ENCODE results near the gene CASTOR1.

The CASTOR1 gene

GRCh38 chr22:30324014-30324730 lies 34.9 kb upstream of the CASTOR1 start:
- Histone ChIP-seq H3F3A (ENCODE audit: insufficient read depth, low read length) (no peaks in the 10 kb centered on the region), H3K27ac (ENCODE audit: low read depth, low read length, poor library complexity, severe bottlenecking) (no peak overlapping the region), H3K4me3 (ENCODE audit: low read depth, low read length, poor library complexity, severe bottlenecking) (no peak overlapping the region), H3K4me1 (ENCODE audit: insufficient read depth, low read length, severe bottlenecking) (peaks cover 29% of the 10 kb centered on the region), H2AFZ (ENCODE audit: low read length) (no peak overlapping the region), H3K9ac (ENCODE audit: low read length) (no peak overlapping the region; the same call in 1 of the 2 replicates), H3K9me3 (ENCODE audit: low read length) (no peaks in the 10 kb centered on the region), H3K27me3 (ENCODE audit: insufficient read depth, low read length) (no peaks in the 10 kb centered on the region), H3K79me2 (ENCODE audit: insufficient read depth, low read length) (no peaks in the 10 kb centered on the region), H3K36me3 (ENCODE audit: insufficient read depth, low read length) (peaks cover 10% of the 10 kb centered on the region; the same call in 1 of the 2 replicates), H3K4me2 (ENCODE audit: low read length) (peak overlapping the region; percentile 95; the same call in 1 of the 2 replicates), H4K20me1 (ENCODE audit: insufficient read depth, low read length) (no peaks in the 10 kb centered on the region), H3K9me2 (ENCODE audit: low read depth, low read length) (no peaks in the 10 kb centered on the region)
- TF ChIP-seq CTCF (IDR thresholded peaks at IDR 0.05; ENCODE audit: low read length) (no peak), EZH2 (IDR thresholded peaks at IDR 0.05; ENCODE audit: borderline replicate concordance, low read length) (no peak)

GRCh38 chr22:30323246-30323645 lies 33.9 kb upstream of the CASTOR1 start:
- H3K36me3 ChIP-seq (ENCODE audit: insufficient read depth, low read length): peaks cover 4% of the 10 kb centered on the region; the same call in 1 of the 2 replicates
- no peak overlapping the region for H3K9ac ChIP-seq (ENCODE audit: low read length)
- no peak overlapping the region for H2AFZ ChIP-seq (ENCODE audit: low read length)
- H3F3A ChIP-seq (ENCODE audit: insufficient read depth, low read length): no peaks in the 10 kb centered on the region
- H3K9me3 ChIP-seq (ENCODE audit: low read length): no peaks in the 10 kb centered on the region
- no peak overlapping the region for H3K4me3 ChIP-seq (ENCODE audit: low read depth, low read length, poor library complexity, severe bottlenecking)
- TF ChIP-seq CTCF (IDR thresholded peaks at IDR 0.05; ENCODE audit: low read length) (no peak), EZH2 (IDR thresholded peaks at IDR 0.05; ENCODE audit: borderline replicate concordance, low read length) (no peak)
- H3K9me2 ChIP-seq (ENCODE audit: low read depth, low read length): no peaks in the 10 kb centered on the region
- no peak overlapping the region for H3K27ac ChIP-seq (ENCODE audit: low read depth, low read length, poor library complexity, severe bottlenecking)
- H3K27me3 ChIP-seq (ENCODE audit: insufficient read depth, low read length): no peaks in the 10 kb centered on the region
- peaks cover 29% of the 10 kb centered on the region for H3K4me1 ChIP-seq (ENCODE audit: insufficient read depth, low read length, severe bottlenecking)
- H4K20me1 ChIP-seq (ENCODE audit: insufficient read depth, low read length): no peaks in the 10 kb centered on the region
- no peak overlapping the region for H3K4me2 ChIP-seq (ENCODE audit: low read length)
- no peaks in the 10 kb centered on the region for H3K79me2 ChIP-seq (ENCODE audit: insufficient read depth, low read length)

GRCh38 chr22:30321461-30321860 lies 32.2 kb upstream of the CASTOR1 start:
- no peak for TF ChIP-seq CTCF (IDR thresholded peaks at IDR 0.05; ENCODE audit: low read length)
- TF ChIP-seq EZH2 (IDR thresholded peaks at IDR 0.05; ENCODE audit: borderline replicate concordance, low read length): no peak
- no peaks in the 10 kb centered on the region for H3K9me2 ChIP-seq (ENCODE audit: low read depth, low read length)
- no peak overlapping the region for H3K4me2 ChIP-seq (ENCODE audit: low read length)
- H3K36me3 ChIP-seq (ENCODE audit: insufficient read depth, low read length): peaks cover 3% of the 10 kb centered on the region; the same call in 1 of the 2 replicates
- H4K20me1 ChIP-seq (ENCODE audit: insufficient read depth, low read length): no peaks in the 10 kb centered on the region
- no peak overlapping the region for H3K9ac ChIP-seq (ENCODE audit: low read length)
- H3K4me1 ChIP-seq (ENCODE audit: insufficient read depth, low read length, severe bottlenecking): peaks cover 18% of the 10 kb centered on the region
- no peak overlapping the region for H3K27ac ChIP-seq (ENCODE audit: low read depth, low read length, poor library complexity, severe bottlenecking)
- no peaks in the 10 kb centered on the region for H3K9me3 ChIP-seq (ENCODE audit: low read length)
- H3K79me2 ChIP-seq (ENCODE audit: insufficient read depth, low read length): no peaks in the 10 kb centered on the region
- H3K4me3 ChIP-seq (ENCODE audit: low read depth, low read length, poor library complexity, severe bottlenecking): no peak overlapping the region
- no peaks in the 10 kb centered on the region for H3K27me3 ChIP-seq (ENCODE audit: insufficient read depth, low read length)
- H2AFZ ChIP-seq (ENCODE audit: low read length): no peak overlapping the region
- no peaks in the 10 kb centered on the region for H3F3A ChIP-seq (ENCODE audit: insufficient read depth, low read length)
